GM23248 (cell line): ENCODE data around the gene IQCK.

Experiments
- EZH2 ChIP-seq: fragments of 200-600 bp; sonication (generic); IDR thresholded peaks from 2 replicates; pipeline ENCODE4 v1.6.1; 2018; ENCODE audit warnings: antibody characterized with exemption, mild to moderate bottlenecking; ENCODE audit not compliant: insufficient read depth, poor library complexity, severe bottlenecking
- EZH2phosphoT487 ChIP-seq: fragments of 200-600 bp; sonication (generic); IDR thresholded peaks from 2 replicates; pipeline ENCODE4 v1.6.1; 2018; ENCODE audit warnings: antibody characterized with exemption, moderate library complexity, mild to moderate bottlenecking, low read depth; ENCODE audit not compliant: insufficient read depth

GRCh38 chr16:19850131-19850817 lies 132.2 kb downstream of the IQCK start:
- TF ChIP-seq EZH2 (no peak), EZH2phosphoT487 (no peak)
